HG02981 (cell line): ENCODE measurements around the gene RALGAPA1.

Experiments used
- ATAC-seq: cut with Tn5 transposase; IDR thresholded peaks from one replicate; pipeline ENCODE4 v1.9.1; 2021; ENCODE audit warnings: mild to moderate bottlenecking, moderate library complexity; ENCODE audit not compliant: unreplicated experiment

The RALGAPA1 gene

DNA sequence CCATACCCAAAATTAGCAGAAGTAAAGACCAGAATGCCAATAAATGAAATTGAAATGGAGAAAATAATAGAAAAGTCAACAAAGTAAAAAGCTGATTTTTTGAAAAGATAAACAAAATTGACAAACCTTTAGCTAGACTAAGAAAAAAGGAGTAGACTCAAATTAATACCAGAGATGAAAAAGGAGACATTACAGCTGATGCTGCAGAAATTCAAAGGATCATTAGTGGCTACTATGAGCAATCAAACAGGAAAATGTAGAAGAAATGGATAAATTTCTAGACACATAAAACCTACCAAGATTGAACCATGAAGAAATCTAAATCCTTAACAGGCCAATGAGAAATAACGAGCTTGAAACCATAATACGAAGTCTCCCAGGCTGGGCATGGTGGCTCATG lies 309.9 kb downstream of the RALGAPA1 start:
- no peak for ATAC-seq

DNA sequence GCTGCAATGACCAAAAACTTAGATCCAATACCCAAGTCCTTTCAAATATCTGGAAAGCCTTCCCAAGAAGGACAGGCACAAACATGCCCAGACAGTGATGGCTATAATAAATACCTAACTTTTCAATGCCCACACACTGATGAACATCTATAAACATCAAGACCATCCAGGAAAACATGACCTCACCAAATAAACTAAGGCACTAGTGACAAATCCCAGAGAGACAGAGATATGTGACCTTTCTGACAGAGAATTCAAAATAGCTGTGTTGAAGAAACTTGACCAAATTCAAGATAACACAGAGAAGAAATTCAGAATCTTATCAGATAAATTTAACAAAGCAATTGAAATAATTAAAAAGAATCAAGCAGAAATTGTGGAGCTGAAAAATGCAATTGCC lies 313.8 kb downstream of the RALGAPA1 start:
- ATAC-seq: no peak

DNA sequence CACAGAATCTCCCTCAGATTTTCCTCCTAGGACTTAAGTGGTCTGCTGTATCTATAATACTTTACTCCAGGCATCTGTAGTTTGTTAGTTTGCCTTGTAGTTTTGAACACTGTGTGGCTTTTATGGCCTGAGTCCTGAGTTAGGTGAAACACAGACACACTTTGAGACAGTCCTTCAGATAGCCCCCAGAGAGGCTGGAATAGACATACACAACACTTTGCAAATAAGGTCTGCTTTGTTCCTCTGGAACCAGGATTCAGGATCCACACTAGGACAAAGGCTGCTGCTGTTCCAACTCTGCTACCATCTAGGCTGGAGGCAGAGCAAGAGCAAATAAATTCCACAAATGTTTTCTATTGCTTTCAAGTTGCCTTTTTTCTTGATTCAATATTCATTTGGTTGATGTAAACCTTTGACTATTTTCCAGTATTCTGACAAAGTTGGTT lies 316.5 kb downstream of the RALGAPA1 start:
- no peak for ATAC-seq
